ENCODE measurements around the gene SKOR1. TPM values are rescaled to one million over a fixed set of nuclear protein-coding genes. Genes with fewer than 3 reads are reported as not detected.

Gene SKOR1
- total RNA-seq, 6 experiments from 2014 or later, result 0.05 to 0.13 (median 0.09) TPM; not detected in 1

- no peak overlapping the region for H3K4me3 Mint-ChIP-seq
- DNase-seq, result no peak
- no peak overlapping the region for H3K27ac Mint-ChIP-seq
- no peaks in the 10 kb centered on the region for H3K9me3 Mint-ChIP-seq
- H3K36me3 Mint-ChIP-seq (ENCODE audit: low read depth), result no peaks in the 10 kb centered on the region
- TF ChIP-seq CTCF (IDR thresholded peaks at IDR 0.05), result no peak
- H3K27me3 Mint-ChIP-seq (ENCODE audit: insufficient read depth), result peaks cover 2% of the 10 kb centered on the region; the same call in 1 of the 2 replicates
- H3K4me1 Mint-ChIP-seq (ENCODE audit: low read depth), result peaks cover 22% of the 10 kb centered on the region
These were observed 47.5 kb upstream of the SKOR1 start for GRCh38 chr15:67777773-67778172.

GRCh38 chr15:67778968-67779548 is 46.3 kb upstream of the SKOR1 start:
- peaks cover 22% of the 10 kb centered on the region for H3K4me1 Mint-ChIP-seq (ENCODE audit: low read depth)
- no peaks in the 10 kb centered on the region for H3K9me3 Mint-ChIP-seq
- H3K27ac Mint-ChIP-seq, result no peak overlapping the region
- peaks cover 2% of the 10 kb centered on the region; the same call in 1 of the 2 replicates for H3K27me3 Mint-ChIP-seq (ENCODE audit: insufficient read depth)
- peaks cover 3% of the 10 kb centered on the region; the same call in 1 of the 2 replicates for H3K36me3 Mint-ChIP-seq (ENCODE audit: low read depth)
- H3K4me3 Mint-ChIP-seq, result no peak overlapping the region
- TF ChIP-seq CTCF (IDR thresholded peaks at IDR 0.05), result no peak
- no peak for DNase-seq

GRCh38 chr15:67779549-67780111 is 45.7 kb upstream of the SKOR1 start:
- TF ChIP-seq CTCF (IDR thresholded peaks at IDR 0.05), result no peak
- Mint-ChIP-seq H3K9me3 (no peaks in the 10 kb centered on the region), H3K4me3 (no peak overlapping the region), H3K36me3 (ENCODE audit: low read depth) (peaks cover 3% of the 10 kb centered on the region; the same call in 1 of the 2 replicates), H3K27me3 (ENCODE audit: insufficient read depth) (peaks cover 2% of the 10 kb centered on the region), H3K27ac (no peak overlapping the region), H3K4me1 (ENCODE audit: low read depth) (peaks cover 22% of the 10 kb centered on the region)
- DNase-seq, result no peak

- TF ChIP-seq CTCF (IDR thresholded peaks at IDR 0.05), result no peak
- Mint-ChIP-seq H3K27me3 (ENCODE audit: insufficient read depth) (no peaks in the 10 kb centered on the region; the same call in 1 of the 2 replicates), H3K9me3 (no peaks in the 10 kb centered on the region), H3K4me3 (no peak overlapping the region), H3K4me1 (ENCODE audit: low read depth) (peaks cover 13% of the 10 kb centered on the region), H3K36me3 (ENCODE audit: low read depth) (peaks cover 7% of the 10 kb centered on the region), H3K27ac (no peak overlapping the region)
- DNase-seq, result no peak
These were observed 44.2 kb upstream of the SKOR1 start for GRCh38 chr15:67781061-67781460.

GRCh38 chr15:67781907-67782690 is 43.2 kb upstream of the SKOR1 start:
- Mint-ChIP-seq H3K9me3 (no peaks in the 10 kb centered on the region), H3K27me3 (ENCODE audit: insufficient read depth) (no peaks in the 10 kb centered on the region; the same call in 1 of the 2 replicates), H3K4me1 (ENCODE audit: low read depth) (peaks cover 2% of the 10 kb centered on the region), H3K27ac (no peak overlapping the region), H3K36me3 (ENCODE audit: low read depth) (peaks cover 7% of the 10 kb centered on the region), H3K4me3 (no peak overlapping the region)
- DNase-seq, result no peak
- no peak for TF ChIP-seq CTCF (IDR thresholded peaks at IDR 0.05)
